Measurements from ENCODE around the gene ETV3.

DNA sequence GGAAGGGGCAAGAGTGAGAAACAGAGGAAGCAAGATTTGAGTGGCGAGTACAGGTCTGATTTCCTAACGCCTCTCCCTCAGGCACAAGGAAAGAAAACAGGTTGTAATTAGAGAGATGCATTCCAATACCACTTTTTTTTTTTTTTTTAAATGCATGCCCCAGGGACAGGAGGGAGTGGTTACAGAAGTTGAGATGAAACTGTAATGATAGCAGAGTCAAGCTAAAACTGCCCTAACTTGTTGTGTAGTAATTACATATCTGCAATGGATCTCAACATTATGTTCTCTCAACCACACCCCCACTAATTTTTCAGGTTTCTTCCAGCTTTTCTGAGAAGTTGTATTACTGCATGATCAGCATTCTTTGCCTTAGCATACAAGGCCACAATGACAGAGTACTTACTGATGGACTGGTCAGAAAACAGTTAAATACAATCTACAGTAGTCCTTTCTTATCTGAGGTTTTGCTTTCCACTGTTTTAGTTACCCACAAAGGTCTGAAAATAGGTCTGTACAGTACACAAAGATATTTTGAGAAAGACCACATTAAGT is 5.5 kb downstream of the ETV3 start:
- TF ChIP-seq ZNF639 (CRISPR knock-in tag; conservative IDR thresholded peaks at IDR 0.05) (no peak), POLR2A (IDR thresholded peaks at IDR 0.05; ENCODE audit: insufficient read depth in 1 of 2, low read depth in 2 of 2, low read length in 2 of 2) (no peak), CTCF (CRISPR knock-in tag; IDR thresholded peaks at IDR 0.05) (no peak), EED (CRISPR knock-in tag; IDR thresholded peaks at IDR 0.05) (no peak), CENPBD1 (CRISPR knock-in tag; IDR thresholded peaks at IDR 0.05; ENCODE audit: borderline replicate concordance, low read depth) (no peak), HNRNPUL1 (IDR thresholded peaks at IDR 0.05; ENCODE audit: low read depth, low read length) (no peak)
